HG02571 (cell line): ENCODE data around the gene PRR15.

Source experiments
- ATAC-seq: cut with Tn5 transposase; IDR thresholded peaks from one replicate; pipeline ENCODE4 v1.9.1; 2021; ENCODE audit warnings: mild to moderate bottlenecking, moderate library complexity; ENCODE audit not compliant: unreplicated experiment

The PRR15 gene

DNA sequence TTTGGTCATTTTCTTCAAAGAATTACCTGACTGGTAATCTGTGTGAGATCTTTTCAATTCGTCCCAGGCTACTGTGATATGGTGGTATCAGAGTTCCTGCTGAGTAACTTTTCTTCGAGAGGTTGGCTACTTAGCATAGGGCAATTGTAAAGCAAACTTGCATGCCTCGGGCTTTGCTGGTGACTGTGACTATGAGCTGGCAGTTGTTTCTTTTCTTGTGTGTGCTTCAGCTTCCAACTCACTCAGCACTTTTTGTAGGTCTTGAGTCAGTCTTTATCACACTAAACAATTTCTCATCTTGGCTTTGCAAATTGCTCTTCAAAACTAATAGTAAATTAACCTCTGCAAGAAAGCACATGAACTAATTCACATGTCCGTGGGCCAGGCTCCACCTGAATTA lies 44.3 kb downstream of the PRR15 start:
- no peak for ATAC-seq

DNA sequence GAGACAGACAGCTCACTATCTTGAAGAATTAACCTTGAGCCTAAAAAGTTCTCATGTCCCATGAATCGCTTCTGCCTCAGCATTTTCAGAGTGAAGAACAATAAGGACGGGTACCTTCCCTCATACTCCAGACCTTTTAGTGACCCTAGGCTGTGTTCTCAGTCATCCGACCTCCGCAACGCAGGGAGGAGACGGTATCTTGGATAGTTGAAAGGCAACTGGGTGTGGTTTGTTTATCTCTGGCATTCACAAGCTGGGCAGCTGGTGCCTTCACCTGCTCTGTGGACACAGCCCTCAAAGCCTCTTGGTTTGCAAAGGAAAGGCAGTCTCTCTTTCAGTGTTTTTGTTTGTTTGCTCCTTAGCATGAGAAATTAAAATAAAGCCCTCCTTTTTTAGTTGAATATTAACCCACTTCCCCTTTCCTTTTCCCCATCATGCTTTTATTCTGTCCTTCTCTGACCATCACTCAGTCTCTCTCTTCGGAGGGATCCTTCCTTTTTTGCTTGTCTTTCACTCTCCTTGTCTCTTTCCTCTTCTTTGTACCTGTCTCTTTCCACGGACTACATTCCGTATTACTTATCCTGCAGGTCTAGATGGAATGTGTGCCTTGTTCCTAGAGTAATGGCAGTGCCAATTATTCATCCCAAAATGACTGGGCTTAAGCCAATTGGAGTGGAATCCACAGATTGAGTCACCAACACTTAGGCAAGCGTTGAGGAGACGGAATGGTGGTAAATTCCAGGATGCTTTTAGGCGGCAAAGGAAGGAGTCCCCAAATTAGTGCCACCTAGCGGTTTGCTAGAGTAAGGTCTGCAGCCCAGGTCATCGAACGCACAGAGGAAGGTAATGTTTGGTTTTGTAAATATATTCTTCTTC lies 45.8 kb downstream of the PRR15 start:
- no peak for ATAC-seq

DNA sequence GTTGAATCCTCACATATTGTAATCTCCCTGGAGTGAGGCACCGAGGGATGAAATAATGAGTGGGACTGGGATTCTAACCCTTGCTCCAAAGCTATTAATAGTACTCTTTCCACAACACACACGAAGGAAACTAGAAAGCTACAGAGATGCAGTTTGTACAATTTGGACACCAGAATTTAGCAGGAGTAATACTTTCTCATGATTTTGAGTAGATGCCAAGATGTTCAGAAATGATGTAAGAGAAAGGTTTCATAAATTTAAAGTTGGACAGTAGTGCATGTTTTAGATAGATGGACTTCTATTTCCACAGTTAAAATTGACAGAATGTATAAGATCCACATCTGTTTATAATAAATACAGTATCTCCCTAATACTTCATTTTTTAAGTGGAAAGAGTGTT lies 46.5 kb downstream of the PRR15 start:
- ATAC-seq, result no peak

DNA sequence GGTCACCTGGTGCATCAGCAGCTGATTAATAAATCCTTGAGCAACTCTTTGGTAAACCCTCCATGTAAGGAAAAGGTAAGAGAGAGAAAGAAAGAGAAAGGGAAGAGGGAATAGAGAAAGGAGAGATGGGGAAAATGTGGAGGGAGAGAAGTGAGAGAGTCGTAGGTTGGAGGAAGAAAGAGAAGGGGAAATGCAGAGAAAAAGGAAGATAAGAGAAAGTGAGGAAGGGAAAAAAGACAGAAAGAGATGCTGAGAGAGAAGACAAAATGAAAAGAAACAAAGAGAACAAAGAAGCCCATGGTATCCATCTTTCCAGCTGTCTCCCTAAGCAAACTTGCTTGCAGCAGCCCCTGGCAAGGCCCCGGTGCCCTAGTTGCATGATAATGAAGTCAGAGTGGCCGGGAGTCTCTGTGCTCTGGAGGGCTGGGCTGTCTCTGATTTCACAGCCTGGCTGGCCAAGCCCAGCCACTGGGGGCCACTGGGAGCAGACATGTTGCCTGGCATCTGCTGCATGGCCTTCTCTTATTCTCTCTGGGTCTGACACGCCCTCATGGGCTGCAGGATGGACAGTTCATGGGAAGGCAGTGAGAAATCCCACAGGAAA lies 48.4 kb downstream of the PRR15 start:
- no peak for ATAC-seq

DNA sequence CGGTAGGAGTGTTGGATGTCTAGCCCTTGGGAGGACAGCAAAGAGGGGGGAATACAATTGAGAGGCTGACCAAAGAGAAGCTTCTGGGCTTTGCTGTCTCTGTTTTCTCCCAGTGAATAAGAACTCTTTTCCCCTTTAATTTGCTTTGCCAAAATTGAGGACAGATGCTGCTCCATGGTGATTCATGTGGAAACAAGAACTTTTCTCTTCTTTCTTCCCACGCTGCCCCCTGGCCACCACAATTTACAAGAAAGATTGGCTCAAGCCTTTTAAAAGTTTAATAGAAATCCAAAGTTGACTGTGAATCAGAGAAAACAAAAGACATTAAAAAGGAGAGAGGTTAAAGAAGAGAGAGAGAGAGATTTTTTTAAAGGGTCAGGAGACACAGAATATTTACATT lies 49.0 kb downstream of the PRR15 start:
- no peak for ATAC-seq

DNA sequence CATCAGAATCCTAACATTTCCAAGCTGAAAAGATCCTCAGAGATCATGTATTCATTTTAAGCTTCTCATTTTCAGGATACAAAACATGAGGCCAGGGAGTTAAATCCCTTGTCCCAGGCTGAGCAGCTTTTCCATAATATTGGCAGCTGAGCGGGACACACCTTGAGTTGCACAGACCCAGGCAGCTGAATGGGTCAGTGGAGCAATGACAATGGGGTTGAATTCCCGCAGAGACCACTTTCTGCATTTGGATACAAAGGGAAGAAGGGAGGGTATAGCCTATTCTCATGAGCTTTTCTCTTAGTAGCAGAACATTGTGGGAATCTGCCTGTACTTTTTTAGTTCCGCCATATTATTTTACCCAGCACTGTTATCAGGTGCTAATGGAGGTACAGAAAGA lies 49.5 kb downstream of the PRR15 start:
- no peak for ATAC-seq

DNA sequence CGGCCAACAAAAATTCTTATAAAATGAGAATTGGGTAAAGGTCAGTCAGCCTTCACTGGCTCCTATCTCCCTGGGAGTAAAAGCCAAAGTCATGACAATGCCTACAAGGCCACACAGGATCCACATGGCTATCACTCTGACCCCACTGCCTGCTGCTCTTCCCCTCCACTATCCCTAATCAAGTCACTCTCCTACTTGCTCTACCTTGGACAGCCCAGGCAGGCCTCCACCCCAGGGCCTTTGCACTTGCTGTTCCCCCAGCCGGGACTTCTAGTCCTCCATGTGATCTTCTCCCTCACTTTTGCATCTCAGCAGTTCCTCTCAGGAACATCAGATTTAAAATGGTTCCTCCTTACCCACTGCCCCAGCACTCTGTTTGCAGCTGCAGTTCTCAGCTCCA lies 50.6 kb downstream of the PRR15 start:
- no peak for ATAC-seq
